Stimulated activated CD4-positive, alpha-beta T cell treated with anti-CD3 and anti-CD28 coated beads, Interleukin-1b, Interleukin-23, amount 100 ng/mL, for 1 hour (primary cell): ENCODE data around the gene VWA1.
"Not testable (repeated sequence)": the region's sequence is repeated elsewhere in the genome, so short reads cannot be mapped to it uniquely, and the experiment has no call there.

Experiments
- DNase-seq, 2 donors: peaks; one replicate each; pipeline ENCODE4 v3.0.0-alpha.2; 2020; ENCODE audit warnings: low read depth in 2 of 2

The VWA1 gene

GRCh38 chr1:1422465-1423244 lies 12.8 kb upstream of the VWA1 start:
- DNase-seq = no peak

DNA sequence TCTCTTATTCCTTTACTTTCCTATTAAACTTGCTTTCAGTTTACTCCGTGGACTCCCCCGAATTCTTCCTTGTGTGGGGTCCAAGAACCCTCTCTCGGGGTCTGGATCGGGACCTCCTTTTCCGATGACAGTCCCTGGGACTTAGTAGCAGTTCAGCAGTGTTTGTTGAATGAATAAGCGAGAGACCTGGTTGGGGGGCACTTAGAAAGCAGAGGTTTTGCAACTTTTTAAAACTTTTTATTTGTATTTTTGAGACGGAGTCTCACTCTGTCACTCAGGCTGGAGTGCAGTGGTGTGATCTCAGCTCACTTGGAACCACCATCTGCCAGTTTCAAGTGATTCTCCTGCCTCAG lies 12.3 kb upstream of the VWA1 start:
- no peak for DNase-seq

GRCh38 chr1:1424707-1425106 lies 10.8 kb upstream of the VWA1 start:
- DNase-seq = no peak

- no peak for DNase-seq
Measured at GRCh38 chr1:1425426-1425752, 10.1 kb upstream of the VWA1 start.

- no peak for DNase-seq
Measured at GRCh38 chr1:1425753-1426495, 9.6 kb upstream of the VWA1 start.

DNA sequence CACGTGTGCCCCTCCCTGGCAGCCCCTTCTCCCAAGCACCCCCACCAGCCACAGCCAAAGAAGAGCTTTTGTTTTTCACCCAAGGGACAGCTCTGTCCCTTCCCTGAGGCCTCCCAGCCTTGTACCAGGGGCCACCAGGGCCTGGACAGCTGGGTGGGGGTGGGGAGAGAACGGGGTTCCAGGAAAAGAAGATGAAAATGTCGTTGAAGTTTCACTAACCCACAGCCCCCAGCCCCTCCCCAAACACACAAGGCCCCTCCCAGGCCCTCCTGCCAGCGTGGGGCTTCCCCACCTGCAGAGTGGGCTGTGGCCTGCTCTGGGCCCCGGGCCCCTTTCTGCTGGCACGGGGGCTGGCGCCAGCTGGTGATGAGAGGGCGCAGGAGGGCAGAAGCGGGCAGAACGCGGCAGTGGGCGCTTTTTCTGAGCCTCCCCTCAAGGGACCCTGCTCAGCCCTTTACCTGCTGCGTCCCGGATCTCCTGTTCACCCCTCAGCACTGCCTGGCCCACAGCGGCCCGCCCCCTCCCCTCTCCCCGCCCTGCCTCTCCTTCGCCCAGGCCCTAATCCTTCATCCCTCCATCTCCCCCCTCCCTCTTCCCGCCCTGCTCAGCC lies 8.9 kb upstream of the VWA1 start:
- no peak for DNase-seq

DNA sequence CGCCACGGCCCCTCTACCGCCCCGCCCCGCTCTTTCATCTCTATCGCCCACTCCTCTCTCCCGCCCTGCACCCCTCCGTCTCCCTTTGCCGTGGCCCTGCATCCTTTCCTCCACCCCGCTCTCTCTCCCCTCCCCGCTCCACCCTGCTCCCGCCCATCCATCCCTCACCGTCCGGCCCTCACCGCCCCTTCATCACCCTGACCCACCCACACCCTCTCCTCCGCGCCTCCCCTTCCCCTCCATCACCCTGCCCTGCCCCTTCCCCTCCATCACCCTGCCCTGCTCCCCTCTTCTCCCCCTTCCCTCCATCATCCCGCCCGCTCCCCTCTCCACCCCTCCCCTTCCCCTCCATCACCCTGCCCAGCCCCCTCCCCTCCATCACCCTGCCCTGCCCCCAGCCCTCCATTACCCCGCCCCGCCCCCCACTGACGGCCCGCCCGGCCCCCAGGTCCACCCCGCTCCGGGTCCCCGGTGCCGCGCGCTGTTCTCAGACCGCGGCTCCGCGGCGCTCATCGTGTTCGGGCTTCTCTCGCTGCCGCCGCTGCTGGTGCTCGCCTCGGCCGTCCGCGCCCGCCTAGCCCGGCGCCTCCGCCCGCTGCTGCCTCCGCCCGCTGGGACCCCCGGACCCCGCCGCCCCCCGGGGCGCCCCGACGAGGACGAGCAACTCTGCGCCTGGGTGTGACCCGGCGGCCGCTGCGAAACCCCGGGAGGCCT lies 8.2 kb upstream of the VWA1 start:
- no peak for DNase-seq

DNA sequence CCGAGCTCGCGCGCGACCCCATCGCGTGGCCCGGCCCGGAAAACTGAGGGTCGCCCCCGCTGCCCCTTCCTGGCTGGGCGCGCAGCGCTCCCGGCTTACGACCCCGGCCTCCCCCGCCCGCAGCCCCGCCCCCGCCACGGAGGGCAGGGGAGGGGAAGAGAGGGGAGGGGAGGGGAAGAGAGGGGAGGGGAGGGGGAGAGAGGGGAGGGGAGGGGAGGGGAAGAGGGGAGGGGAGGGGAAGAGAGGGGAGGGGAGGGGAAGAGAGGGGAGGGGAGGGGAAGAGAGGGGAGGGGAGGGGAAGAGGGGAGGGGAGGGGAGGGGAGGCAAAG lies 7.7 kb upstream of the VWA1 start:
- DNase-seq = no peak

GRCh38 chr1:1428174-1428573 lies 7.3 kb upstream of the VWA1 start:
- no peak for DNase-seq

DNA sequence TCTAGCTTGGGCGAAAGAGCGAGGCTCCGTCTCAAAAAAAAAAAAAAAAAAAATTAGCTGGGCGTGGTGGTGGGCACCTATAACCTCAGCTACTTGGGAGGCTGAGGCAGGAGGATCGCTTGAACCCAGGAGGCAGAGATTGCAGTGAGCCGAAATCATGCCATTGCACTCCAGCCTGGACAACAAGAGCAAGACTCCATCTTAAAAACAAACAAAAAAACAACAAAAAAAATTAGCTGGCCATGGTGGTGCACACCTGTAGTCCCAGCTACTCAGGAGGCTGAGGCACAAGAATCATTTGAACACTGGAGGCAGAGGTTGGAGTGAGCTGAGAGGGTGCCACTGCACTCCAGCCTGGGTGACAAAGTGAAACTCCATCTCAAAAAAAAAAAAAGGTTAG lies 6.5 kb upstream of the VWA1 start:
- DNase-seq = not testable (repeated sequence)

DNA sequence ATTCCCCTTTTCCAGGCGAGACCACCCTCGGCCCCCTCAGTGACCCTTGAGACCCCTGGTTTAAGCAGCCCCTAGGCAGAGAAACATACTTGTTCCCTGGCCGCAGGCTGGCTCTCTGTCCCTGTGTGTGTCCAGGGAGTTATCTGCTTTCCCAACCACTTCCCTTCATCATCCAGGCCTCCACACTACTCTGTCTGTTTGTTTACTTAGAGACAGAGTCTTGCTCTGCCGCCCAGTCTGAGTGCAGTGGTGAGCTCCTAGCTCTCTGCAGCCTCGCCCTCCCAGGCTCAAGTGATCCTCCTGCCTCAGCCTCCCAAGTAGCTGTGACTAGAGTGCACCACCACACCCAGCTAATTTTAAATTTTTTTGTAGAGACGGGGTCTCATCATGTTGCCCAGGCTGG lies 5.8 kb upstream of the VWA1 start:
- no peak for DNase-seq

DNA sequence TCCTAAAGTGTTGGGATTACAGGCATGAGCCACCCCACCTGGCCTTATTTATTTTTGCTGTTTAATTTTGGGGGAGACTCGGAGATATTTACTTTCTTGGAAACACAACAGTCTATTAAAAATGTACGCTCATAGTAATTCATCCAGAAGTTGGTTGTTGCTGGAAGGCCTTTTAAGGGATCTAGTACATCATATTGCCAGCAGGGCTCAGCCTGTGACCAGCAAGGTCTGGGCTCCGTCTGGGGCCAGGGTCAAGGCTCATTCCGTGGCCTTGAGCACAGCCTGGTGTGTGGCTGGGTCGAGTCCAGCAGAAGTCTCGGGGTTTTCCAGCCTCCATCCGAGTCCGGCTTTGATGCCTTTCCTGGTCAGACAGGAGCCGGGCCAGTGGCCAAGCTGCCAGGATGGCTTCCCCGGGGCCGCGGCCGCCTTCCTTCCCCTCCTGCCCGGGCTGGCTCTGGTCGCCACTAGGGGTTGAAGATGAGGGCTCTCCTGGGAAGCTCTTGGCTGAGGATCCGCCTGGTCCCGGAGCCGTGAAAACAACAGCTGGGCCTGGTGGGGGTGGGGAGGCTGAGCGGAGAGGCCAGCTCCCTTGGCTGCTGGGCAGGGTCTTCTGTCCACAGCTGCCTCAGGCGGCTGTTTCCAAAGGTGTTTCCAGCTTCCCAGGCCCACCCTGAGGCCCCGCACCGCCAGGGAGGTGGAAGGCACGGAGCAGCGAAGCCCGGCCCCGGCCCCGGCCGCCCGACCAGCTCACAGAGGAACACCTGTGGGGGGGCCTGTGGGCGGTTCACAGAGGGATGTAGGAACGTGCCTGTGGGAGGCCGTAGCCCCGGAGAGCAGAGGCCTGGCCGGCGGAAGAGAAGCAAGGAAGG lies 5.1 kb upstream of the VWA1 start:
- no peak for DNase-seq

DNA sequence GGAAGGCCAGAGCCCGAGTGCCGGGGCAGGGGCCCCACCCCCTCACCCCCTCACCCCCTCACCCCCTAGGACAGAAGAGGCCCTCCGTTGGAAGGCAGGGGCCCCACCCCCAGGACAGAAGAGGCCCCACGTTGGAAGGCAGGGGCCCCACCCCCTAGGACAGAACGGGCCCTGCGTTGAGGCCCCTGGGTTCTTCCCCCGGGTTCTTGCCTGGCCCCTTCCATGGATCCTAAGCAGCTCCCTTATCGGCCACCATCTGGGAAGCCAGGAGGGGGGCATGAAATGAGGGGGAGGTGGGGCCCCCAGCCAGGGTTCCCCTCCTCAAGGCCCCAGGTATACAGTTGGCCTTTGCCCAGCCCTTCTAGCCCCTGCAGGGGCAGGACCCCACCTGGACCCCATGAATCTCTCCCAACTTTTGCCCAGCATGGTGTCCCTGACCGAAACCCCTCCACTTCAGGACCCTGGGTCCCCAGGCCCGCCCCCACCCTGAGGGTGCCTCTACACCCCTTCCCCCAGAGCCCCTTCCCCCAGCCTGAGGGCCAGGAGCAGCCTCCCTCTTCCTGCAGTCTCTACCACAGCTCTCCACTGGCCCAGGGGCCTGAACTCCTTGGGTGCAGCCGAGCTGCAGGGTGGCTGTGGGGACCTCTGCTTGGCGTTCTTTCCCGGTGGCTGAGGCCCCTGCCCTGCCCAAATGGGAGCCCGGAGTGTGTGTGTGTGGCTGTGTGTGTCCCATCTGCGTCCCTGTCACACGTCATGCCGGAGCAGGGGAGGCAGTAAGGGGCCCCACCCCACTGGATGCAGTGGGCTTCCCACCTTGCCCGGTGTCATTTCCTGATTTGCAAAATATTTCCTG lies 4.3 kb upstream of the VWA1 start:
- DNase-seq = no peak

- DNase-seq = no peak
Measured at GRCh38 chr1:1431845-1432273, 3.6 kb upstream of the VWA1 start.

GRCh38 chr1:1432274-1432950 lies 3.1 kb upstream of the VWA1 start:
- DNase-seq = no peak

DNA sequence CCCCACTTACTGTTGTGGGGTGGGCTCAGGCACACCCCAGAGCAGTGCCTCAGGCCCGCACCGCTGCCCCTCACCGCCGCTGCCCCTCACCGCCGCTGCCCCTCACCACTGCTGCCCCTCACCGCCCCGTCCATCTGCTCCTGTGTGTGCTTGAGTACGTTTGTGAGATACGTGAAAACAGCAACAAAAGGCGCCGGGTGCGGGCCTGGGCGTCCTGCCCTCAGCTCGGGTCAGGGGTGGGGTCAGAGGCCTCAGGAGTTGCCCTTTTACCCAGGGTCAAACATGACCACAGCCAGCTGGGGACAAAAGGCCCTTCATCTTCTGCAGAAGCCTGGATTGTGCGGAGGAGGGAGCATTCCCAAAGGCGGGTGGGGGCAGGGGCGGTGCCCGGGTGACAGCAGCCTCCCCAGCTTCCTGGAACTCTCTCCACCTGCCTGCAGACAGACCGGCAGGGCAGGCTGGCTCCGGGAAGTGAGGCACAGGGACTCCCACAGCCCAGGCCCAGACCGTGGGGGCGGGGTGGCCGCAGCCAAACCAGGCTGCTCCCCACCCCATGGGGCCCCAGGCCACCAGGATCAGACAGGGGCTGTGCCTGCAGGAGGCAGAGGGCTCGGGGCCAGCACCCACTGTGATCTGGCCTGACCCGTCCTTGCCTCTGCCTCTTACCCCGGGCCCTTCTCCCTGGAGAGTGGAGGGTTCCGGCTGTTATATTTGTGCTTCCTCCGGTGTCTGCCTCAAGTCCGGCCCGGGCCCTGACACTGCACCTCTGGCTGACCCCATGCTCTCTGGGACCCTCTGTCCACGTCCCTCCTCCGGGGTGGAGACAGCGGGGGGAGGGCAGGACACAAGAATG lies 2.3 kb upstream of the VWA1 start:
- no peak for DNase-seq

GRCh38 chr1:1433804-1434130 lies 1.7 kb upstream of the VWA1 start:
- DNase-seq = no peak

DNA sequence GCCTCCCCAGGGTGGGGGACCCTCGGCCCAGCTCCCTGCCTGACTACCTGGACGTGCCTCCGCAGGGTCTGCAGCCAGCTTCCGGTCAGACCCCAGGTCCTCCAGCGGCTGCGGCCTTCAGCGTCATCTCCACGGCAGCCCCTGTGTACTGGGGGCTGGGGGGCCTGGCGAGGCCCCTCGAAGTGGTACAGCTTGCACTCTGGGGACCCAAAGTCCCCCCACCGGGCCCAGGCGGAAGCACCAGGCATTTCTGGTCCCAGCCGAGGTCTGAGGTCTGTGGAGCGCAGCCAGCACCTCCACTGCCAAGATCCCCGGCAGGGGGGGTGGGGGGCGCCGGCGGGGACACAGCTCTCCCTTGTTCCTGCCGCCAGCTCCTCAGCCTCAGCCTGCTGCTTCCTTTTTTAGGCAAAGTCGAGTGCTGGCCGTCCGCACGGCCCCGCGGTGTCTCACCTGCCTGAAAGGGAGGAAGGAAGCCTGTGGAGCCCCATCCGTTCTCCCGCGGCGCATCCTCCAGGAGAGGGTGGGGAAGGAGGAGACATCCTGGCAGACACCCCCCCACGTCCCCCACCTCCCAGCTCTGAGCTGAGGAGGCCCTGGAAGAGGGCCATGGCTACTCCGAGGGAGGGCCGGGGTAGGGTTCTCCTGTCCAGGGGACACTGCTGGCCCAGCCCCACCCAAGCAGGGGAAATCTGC lies 1.2 kb upstream of the VWA1 start:
- no peak for DNase-seq

DNA sequence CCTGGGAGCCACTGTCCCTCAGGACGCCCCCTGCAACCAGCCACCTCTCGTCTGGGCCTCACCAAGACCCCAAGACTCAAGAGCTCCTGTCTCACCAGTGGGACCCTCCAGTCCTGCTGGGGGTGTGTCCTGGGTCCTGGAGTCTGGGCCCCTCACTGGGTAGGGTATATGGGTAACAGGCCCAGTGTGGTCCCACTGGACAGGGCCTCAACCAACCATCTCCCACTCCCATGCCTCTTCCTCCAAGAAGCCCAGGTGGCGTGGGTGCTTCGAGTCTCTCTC lies 725 bp upstream of the VWA1 start:
- DNase-seq = no peak
